Mesothelial cell of epicardium (in vitro differentiated cells): Measurements from ENCODE around the gene LRSAM1. TPM values are rescaled to one million over a fixed set of nuclear protein-coding genes. Genes with fewer than 3 reads are reported as not detected.

Experiments
- DNase-seq, 2 experiments: peaks; one replicate each; pipeline ENCODE4 v3.0.0; 2021; ENCODE audit warnings: low spot score in 2 of 2; ENCODE audit not compliant: unreplicated experiment in 2 of 2
- H3K27ac Mint-ChIP-seq: 2 replicates; pipeline ENCODE4 v1.8.0; 2021; ENCODE audit warnings: mixed read lengths
- H3K27me3 Mint-ChIP-seq: 2 replicates; pipeline ENCODE4 v1.8.0; 2021; ENCODE audit warnings: low read depth, mixed read lengths
- H3K36me3 Mint-ChIP-seq: 2 replicates; pipeline ENCODE4 v1.8.0; 2021; ENCODE audit warnings: mixed read lengths
- H3K4me1 Mint-ChIP-seq: 2 replicates; pipeline ENCODE4 v1.8.0; 2021; ENCODE audit warnings: mixed read lengths
- H3K4me3 Mint-ChIP-seq: 2 replicates; pipeline ENCODE4 v1.8.0; 2021; ENCODE audit warnings: mild to moderate bottlenecking, moderate library complexity, mixed read lengths
- H3K9me3 Mint-ChIP-seq: 2 replicates; pipeline ENCODE4 v1.8.0; 2021; ENCODE audit warnings: mixed read lengths
- CTCF ChIP-seq: fragments of 200-600 bp; sonication (generic); IDR thresholded peaks from one replicate; pipeline ENCODE4 v1.5.0; 2021; ENCODE audit warnings: antibody characterized with exemption; ENCODE audit not compliant: unreplicated experiment
- total RNA-seq: library from RNA; stranded (reverse); gene quantifications from 3 replicates; pipeline ENCODE4 v1.2.1, GENCODE V29; 2021

LRSAM1 gene
- total RNA-seq, 1 donor from 2014 or later = 27.4 TPM

DNA sequence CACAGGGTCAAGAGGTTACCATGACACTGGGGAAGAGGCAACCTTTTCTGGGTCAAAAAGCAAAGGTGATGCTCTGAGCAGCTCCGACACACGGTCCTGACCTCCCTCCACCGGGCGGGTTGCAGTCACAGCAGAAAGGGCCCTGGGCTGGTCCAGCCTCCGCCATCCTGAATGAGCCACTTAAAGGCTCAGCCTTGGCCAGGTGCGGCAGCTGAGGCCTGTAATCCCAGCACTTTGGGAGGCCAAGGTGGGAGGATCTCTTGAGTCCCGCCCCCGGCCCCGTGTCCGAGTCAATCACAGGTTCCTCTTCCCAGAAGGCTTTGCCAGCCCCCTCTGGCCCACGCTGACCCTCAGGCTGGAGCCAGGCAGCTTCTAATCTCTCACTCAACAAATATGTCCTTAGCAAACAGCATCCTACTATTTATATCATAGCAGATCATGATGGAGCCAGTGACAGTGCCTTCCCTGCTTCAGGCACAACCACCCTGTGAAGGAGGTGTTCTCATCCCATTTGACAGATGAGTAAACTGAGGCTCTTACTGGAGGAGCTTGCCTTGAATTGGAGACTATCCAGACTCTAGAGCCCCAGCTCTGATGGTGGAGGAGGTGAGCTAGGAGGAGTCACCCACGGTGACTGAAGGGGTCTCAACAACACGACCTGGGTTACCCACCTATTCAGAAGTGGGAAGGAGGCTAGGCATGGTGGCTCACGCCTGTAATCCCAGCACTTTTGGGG, 79.1 kb downstream of the LRSAM1 start:
- H3K36me3 Mint-ChIP-seq = peaks cover 16% of the 10 kb centered on the region
- DNase-seq = no peak
- no peak overlapping the region for H3K4me3 Mint-ChIP-seq
- no peaks in the 10 kb centered on the region for H3K4me1 Mint-ChIP-seq
- no peak overlapping the region for H3K27ac Mint-ChIP-seq
- H3K27me3 Mint-ChIP-seq = no peaks in the 10 kb centered on the region
- TF ChIP-seq CTCF = no peak
- peaks cover 3% of the 10 kb centered on the region for H3K9me3 Mint-ChIP-seq

GRCh38 chr9:127531676-127532075, 80.4 kb downstream of the LRSAM1 start:
- H3K27me3 Mint-ChIP-seq = no peaks in the 10 kb centered on the region
- DNase-seq = no peak
- H3K9me3 Mint-ChIP-seq = no peaks in the 10 kb centered on the region
- TF ChIP-seq CTCF = no peak
- H3K4me1 Mint-ChIP-seq = peaks cover 4% of the 10 kb centered on the region
- no peak overlapping the region for H3K4me3 Mint-ChIP-seq
- H3K36me3 Mint-ChIP-seq = peaks cover 6% of the 10 kb centered on the region
- H3K27ac Mint-ChIP-seq = no peak overlapping the region

DNA sequence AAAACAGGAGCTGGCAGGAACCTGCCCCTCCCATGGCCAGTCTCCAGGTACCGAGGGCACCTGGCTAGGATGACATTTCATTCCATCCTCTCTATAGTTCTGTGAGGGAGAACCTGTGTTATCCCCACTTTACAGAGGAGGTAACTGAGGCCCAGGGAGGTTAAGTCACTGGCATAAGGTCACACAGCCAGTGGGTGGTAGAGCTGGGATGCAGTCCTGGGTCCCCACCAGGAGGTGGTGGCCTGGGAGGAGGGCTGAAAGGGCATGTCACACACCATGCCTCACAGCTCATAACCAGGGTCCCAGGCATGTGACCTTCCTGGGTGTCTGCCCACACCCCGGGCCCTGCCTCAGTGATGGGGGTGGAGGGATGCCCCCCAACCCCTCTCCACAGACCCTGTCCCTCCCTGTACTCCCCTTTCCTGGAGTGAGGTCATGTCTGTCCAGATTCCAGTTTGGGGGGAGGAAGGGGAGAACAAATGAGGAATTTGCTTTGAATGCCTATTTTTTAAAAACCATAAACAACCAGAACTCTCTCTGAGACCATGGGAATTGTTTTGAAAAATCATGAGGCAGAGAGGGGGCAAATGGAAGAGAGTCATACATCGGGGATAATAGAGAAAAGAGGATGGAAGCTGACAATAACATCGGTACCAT, 83.1 kb downstream of the LRSAM1 start:
- no peak for DNase-seq
- no peaks in the 10 kb centered on the region for H3K36me3 Mint-ChIP-seq
- no peak for TF ChIP-seq CTCF
- peak overlapping the region; percentile 24 for H3K27ac Mint-ChIP-seq
- H3K9me3 Mint-ChIP-seq = no peaks in the 10 kb centered on the region
- peaks cover 18% of the 10 kb centered on the region for H3K4me1 Mint-ChIP-seq
- H3K4me3 Mint-ChIP-seq = no peak overlapping the region
- no peaks in the 10 kb centered on the region for H3K27me3 Mint-ChIP-seq

GRCh38 chr9:127534931-127535330, 83.6 kb downstream of the LRSAM1 start:
- no peak overlapping the region for H3K27ac Mint-ChIP-seq
- H3K4me1 Mint-ChIP-seq = peaks cover 18% of the 10 kb centered on the region

GRCh38 chr9:127535396-127535795, 84.1 kb downstream of the LRSAM1 start:
- H3K4me3 Mint-ChIP-seq = no peak overlapping the region
- H3K27ac Mint-ChIP-seq = peak overlapping the region; percentile 50
- no peak for DNase-seq
- no peaks in the 10 kb centered on the region for H3K9me3 Mint-ChIP-seq
- no peaks in the 10 kb centered on the region for H3K27me3 Mint-ChIP-seq
- TF ChIP-seq CTCF = no peak
- H3K4me1 Mint-ChIP-seq = peaks cover 18% of the 10 kb centered on the region
- no peaks in the 10 kb centered on the region for H3K36me3 Mint-ChIP-seq

More at GRCh38 chr9:127534931-127535330, 83.6 kb downstream of the LRSAM1 start:
- no peak overlapping the region for H3K4me3 Mint-ChIP-seq
- H3K27me3 Mint-ChIP-seq = no peaks in the 10 kb centered on the region
- H3K36me3 Mint-ChIP-seq = no peaks in the 10 kb centered on the region
- H3K9me3 Mint-ChIP-seq = no peaks in the 10 kb centered on the region
- no peak for DNase-seq
- TF ChIP-seq CTCF = no peak
